Epithelial cell of esophagus (primary cell): Measurements from ENCODE around the gene DCTN3.

Experiments used
- DNase-seq: peaks from one replicate; pipeline ENCODE4 v3.0.0; 2010; ENCODE audit warnings: low read depth
- H3K4me3 ChIP-seq: 2 replicates; pipeline ENCODE4 v1.5.1; 2011; ENCODE audit warnings: mild to moderate bottlenecking, low read length, control low read depth
- CTCF ChIP-seq: IDR thresholded peaks from 2 replicates; pipeline ENCODE4 v1.5.1; 2011; ENCODE audit warnings: low read depth, mild to moderate bottlenecking, low read length, control low read depth, inconsistent platforms; ENCODE audit not compliant: insufficient read depth; ENCODE audit errors: missing control alignments

DCTN3 gene

GRCh38 chr9:34575241-34575640 is 45.1 kb downstream of the DCTN3 start:
- no peak for DNase-seq
- no peak for TF ChIP-seq CTCF

GRCh38 chr9:34574571-34574970 is 45.7 kb downstream of the DCTN3 start:
- H3K4me3 ChIP-seq: no peak overlapping the region
- DNase-seq: no peak
- TF ChIP-seq CTCF: no peak

More at GRCh38 chr9:34575241-34575640, 45.1 kb downstream of the DCTN3 start:
- H3K4me3 ChIP-seq: no peak overlapping the region

- DNase-seq: no peak
- H3K4me3 ChIP-seq: no peak overlapping the region
- TF ChIP-seq CTCF: no peak
These were observed 46.5 kb downstream of the DCTN3 start for GRCh38 chr9:34573599-34574325.

- no peak overlapping the region for H3K4me3 ChIP-seq
- TF ChIP-seq CTCF: no peak
- DNase-seq: no peak
These were observed 47.7 kb downstream of the DCTN3 start for GRCh38 chr9:34572628-34573027.

- no peak for DNase-seq
- no peak for TF ChIP-seq CTCF
- H3K4me3 ChIP-seq: no peak overlapping the region
These were observed 48.2 kb downstream of the DCTN3 start for GRCh38 chr9:34572092-34572491.

- H3K4me3 ChIP-seq: no peak overlapping the region
- no peak for TF ChIP-seq CTCF
- DNase-seq: no peak
These were observed 48.8 kb downstream of the DCTN3 start for GRCh38 chr9:34571481-34571810.
